Left colon (tissue), 2 donors: ENCODE measurements around the gene CD44. TPM values are rescaled to one million over a fixed set of nuclear protein-coding genes. Genes with fewer than 3 reads are reported as not detected.

Source experiments
- ATAC-seq: fragments of 200-7000 bp; cut with Tn5 transposase; one replicate; pipeline ENCODE4 v1.9.1; 2020; ENCODE audit warnings: mild to moderate bottlenecking, moderate library complexity
- DNase-seq, 2 donors: peaks; one replicate each; pipeline ENCODE4 v3.0.0-alpha.2; 2020
- intact Hi-C, 2 donors: fragments of 100-400 bp; cut with DNase I in 1 of 2; cut with micrococcal nuclease in 1 of 2; formaldehyde crosslinking; loops; one replicate each; pipeline versions ENCODE4 v1.11.2 to v1.14.0; 2022; cut with DNase I, micrococcal nuclease
- total RNA-seq, 2 donors: library from RNA; stranded (reverse); fragmentation: NEBNext Ultra II Directional; extraction: Animal tissue kit (Norgen Biotek cat#: 25700); gene quantifications; one replicate each; pipeline ENCODE4 v1.2.1, GENCODE V29; 2021
- donor health status: DM: no; HTN: no; CAD: no.
- donor health status: DM: yes; HTN: yes; CAD: no.

Gene CD44
- total RNA-seq, 2 donors from 2014 or later = 99.1 to 107 TPM

DNA sequence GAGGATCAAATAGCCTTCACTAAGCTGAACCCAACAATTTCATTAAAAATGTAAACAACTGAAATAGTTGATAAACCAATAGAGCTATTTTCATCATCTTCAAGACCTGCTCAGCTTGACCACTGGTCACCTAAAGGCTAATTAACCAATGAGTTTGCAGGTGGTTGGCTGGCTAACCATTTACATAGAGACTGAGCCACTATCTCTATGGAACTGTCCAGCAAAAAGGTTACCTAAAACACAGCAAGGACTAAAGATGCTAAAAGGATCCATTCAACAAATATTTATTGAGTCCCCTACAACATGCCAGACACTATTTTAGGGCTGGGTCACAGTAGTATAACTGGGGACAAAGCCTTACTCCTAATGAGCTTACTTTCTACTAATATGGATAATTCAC lies 123.8 kb downstream of the CD44 start:
- no peak for DNase-seq
- intact Hi-C loops = no loop called here
- no peak for ATAC-seq

DNA sequence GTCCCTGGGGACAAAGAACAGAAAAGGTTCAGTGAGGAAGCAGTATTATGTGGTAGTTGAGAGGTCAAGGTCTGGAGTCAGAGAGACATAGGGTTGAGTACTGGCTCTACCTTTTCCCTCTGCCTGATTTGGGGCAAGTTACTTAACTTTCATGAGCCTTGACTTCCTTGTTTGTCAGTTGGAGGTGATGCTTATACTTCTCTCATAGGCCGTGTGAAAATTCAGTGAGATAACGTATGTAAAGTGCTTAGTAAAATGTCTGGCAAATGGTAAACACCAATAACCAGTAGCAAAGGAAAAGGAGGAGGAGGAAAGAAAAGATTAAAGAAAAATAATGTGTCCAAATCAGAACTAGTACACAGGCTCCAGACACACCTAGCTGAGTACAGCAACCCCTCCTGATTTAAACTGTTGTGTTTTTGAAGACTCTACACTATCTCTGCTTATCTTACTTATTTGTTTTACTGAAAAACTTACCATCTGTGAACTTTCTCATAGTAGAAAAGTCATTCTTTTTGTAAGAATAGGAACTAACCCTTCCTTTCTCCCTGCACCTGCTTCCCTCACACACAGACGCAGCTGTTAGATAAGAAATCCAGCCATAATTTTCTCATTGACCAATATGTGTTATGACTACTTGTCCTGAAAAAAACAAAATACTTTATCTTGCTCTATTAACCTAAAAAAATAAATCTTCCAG lies 126.9 kb downstream of the CD44 start:
- intact Hi-C loops = no loop called here
- ATAC-seq = no peak
- DNase-seq = no peak

DNA sequence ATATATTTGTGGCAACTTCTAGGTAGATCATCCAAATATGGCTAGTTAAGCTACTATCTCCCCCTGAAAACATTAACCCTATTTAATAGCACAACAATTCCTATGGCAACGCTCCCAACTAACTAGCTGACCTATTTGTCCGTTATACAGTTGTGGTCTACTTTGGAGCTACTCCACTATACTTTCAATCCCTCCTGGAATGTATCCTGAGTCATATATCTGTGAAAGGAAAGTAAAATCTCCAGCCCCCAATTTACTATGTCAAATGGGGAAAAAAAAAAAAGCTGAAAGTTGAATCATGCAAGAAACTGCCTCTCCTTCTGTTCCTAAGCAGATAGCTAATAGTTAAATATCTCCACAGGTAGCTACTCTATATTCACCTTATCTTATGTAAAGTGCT lies 128.5 kb downstream of the CD44 start:
- no peak for ATAC-seq
- intact Hi-C loops = no loop called here
- DNase-seq = no peak

- ATAC-seq = no peak
- intact Hi-C loops = no loop called here
- DNase-seq = no peak
These were observed 131.4 kb downstream of the CD44 start for GRCh38 chr11:35270342-35270741.

DNA sequence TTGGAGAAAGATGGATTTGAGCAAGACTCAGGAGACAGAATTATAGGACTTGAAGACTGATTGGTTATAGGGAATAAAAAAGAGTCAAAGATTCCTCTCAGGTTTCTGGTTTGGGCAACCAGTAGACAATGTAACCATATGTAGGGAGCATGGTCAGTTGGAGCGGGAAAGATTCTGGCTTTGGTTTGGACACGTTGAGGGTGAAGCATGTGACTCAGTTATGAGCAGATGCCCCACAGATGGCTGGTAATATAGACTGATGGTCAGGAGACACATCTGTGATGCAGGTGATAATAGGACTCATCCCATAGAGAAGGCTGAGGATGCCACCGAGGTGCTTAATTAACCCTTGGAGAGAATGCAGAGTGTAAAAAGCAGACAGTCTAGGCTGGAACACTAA lies 132.1 kb downstream of the CD44 start:
- ATAC-seq (no peak), DNase-seq (no peak)
- intact Hi-C loops = no loop called here

DNA sequence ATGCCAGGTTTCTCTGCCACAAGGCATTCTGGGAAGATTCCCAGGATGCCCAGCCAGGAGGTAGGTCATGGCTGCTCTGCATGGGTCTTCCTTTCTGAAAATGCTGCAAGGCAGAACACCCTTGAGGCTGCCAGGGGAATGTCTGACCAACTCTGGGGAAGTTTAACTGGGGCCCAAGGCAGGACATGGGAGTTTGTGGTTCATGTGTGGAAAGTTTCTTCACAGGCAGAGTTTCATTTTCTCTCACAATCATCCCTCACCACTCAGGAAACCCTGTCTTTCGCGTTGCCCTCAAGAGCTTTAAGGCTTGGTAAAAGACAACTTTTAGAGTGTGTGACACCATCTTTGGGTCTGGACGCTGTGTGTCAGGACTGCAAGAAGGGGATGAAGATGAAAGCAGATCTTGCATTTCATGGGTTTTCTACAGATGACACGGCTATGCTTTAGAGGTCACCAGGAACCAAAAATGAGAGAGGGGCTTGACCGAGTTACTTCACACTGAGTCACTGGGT lies 133.5 kb downstream of the CD44 start:
- intact Hi-C loops = no loop called here
- no peak for DNase-seq
- ATAC-seq = no peak

GRCh38 chr11:35274909-35275785 lies 136.2 kb downstream of the CD44 start:
- DNase-seq (peak; percentile 57 to 59), ATAC-seq (peak; percentile 84)
- intact Hi-C loops = no loop called here

- ATAC-seq (no peak), DNase-seq (no peak)
- intact Hi-C loops = no loop called here
These were observed 136.8 kb downstream of the CD44 start for GRCh38 chr11:35275786-35276170.

- intact Hi-C loops = no loop called here
- ATAC-seq (no peak), DNase-seq (no peak)
These were observed 137.6 kb downstream of the CD44 start for GRCh38 chr11:35276396-35277145.

DNA sequence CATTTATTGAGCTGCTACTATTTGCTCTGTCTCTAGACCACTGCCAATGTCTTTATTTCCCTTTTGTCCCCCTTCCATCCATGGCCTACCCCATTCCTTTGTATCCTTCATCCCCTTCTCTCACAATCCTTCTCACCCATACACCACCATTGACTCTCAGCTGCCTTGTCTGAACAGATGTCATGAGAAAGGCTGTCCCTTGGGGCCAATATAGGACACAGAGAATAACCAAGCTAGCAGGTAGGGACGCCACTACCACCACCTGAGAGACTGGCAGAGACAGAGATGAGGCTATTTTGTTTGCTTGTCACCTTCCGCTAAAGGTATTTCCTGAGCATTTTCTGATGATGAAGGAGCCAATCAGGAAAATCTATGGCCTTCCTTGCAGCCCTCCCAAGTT lies 138.9 kb downstream of the CD44 start:
- no peak for ATAC-seq

DNA sequence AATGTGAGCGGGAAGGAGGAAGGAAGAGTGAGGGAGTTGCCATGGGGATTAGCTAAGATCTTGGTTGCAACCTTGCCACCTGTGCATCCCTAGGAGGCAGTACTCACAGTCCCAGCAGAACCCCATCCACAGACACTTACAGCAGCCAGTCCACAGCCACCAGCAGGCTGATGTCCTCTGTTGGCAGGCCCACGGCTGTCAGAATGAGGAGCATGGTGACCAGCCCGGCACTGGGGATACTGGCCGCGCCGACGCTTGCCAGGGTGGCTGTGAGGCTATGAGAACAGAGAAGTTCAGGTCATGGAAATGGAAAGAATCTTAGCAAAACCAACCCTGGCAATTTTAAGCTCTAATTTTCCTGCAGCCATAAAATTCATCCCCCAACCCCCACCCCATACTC lies 141.8 kb downstream of the CD44 start:
- ATAC-seq (no peak), DNase-seq (no peak)
- intact Hi-C loops = no loop called here

More for the DNA sequence above, 138.9 kb downstream of the CD44 start:
- intact Hi-C loops = no loop called here
- DNase-seq = no peak

- ATAC-seq = no peak
- intact Hi-C loops = no loop called here
- no peak for DNase-seq
These were observed 142.3 kb downstream of the CD44 start for GRCh38 chr11:35281169-35281688.

Other genes starting within 250 kb of the CD44 start
- 100 to 1,000 TPM in 1 of 2 donors, 10 to 100 TPM in 1; 26.4 to 100 TPM for gene APIP, start 222.8 kb upstream of the CD44 start, total RNA-seq
- 10 to 100 TPM; 41.6 to 51.8 TPM for gene PDHX, start 222.6 kb upstream of the CD44 start, total RNA-seq